ENCODE data around the gene CYP4F22.

The CYP4F22 gene

DNA sequence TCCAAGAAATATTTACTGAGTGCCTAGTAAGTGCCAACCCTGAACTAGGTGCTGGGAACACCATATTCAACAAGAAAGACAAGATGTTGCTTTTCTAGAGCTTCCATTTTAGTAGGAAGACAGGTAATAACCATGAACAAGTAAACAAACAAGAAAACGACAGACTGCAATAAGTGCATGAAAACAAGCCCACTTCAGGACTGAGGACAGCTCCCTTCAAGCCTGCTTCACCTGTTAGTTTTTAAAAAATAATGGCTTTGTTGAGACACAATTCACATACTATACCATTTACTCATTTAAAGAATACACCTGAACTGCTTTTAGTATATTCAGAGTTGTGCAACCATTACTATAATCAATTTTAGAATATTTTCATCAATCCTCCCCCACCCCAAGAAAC, 30.4 kb downstream of the CYP4F22 start:
- DNase-seq: no peak

DNA sequence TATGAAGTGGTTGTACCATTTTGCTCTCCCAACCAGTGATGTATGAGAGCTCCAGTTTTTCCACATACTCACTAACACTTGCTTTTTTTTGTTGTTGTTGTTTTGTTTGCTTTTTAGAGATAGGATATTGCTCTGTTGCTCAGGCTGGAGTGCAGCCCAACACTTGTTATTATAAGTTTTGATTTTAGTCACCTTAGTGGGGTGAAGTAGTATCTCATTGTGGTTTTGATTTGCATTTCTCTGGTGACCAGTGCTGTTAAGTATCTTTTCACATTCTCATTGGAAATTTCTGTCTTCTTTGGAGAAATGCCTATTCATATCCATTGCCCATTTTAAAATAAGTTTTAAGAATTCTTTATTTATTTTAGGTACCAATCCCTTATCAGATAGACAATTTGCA, 31.3 kb downstream of the CYP4F22 start:
- DNase-seq: no peak

DNA sequence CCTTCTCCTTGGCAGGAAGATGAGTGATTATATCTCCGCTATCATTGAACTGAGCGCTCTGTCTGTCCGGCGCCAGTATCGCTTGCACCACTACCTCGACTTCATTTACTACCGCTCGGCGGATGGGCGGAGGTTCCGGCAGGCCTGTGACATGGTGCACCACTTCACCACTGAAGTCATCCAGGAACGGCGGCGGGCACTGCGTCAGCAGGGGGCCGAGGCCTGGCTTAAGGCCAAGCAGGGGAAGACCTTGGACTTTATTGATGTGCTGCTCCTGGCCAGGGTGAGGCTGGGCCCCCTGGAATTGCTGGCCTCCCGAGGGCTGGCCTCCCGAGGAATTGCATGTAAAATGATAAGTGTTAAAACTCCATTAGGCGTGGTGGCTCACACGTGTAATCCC, 32.1 kb downstream of the CYP4F22 start:
- no peak for DNase-seq

DNA sequence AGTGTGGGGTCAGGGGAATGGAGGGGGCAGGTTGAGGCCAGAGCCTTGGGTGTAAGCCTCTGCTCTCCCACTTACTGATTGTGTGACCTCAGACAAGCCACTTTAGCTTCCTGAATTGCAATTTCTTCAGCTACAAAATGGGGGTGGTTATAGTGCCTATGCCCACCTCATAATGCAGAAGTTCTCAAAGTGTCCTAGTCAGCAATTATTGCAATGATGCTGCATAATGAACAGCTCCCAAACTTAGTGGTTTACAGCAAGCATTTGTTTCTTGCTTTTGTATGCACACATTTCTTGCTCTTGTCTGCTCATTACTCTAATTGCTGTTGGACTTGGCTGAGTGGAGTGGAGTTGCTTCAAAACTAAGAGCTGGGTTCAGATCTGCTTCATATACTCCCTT, 36.0 kb downstream of the CYP4F22 start:
- DNase-seq: no peak

DNA sequence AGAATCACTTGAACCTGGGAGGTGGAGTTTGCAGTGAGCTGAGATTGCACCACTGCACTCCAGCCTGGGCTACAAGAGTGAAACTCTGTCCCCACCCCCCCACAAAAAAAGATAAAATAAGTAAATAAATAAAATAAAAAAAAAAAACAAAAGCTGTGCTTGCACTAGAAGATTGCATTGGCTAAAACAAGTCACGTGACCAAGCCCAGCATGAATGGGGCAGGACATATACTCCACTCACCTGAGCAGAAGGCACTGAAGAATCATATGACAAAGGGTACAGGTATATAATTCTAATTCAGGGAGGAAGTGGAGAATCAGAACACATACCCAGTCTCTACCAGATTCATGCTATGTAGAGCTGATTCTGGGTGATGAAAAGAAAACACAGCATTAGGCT, 36.6 kb downstream of the CYP4F22 start:
- DNase-seq: no peak

DNA sequence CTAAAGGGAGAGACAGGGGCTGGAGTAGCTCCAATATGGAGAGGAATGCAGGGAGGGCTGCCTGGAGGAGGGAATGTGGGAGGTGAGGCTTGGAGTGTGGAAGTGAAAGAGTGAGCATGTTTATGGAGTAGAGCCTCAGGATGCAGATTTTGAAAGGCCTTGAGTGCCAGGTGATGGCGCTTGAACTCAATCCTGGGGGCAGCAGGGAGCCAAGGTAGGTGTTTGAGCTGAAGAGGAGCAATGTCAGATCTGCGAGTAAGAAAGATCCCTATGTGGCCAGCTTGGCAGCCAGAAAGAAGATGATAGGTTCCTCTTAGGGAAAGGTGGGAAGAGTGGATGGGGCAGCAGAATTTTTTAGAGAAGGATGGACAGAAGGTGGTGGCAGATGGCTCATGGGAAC, 40.3 kb downstream of the CYP4F22 start:
- no peak for DNase-seq

DNA sequence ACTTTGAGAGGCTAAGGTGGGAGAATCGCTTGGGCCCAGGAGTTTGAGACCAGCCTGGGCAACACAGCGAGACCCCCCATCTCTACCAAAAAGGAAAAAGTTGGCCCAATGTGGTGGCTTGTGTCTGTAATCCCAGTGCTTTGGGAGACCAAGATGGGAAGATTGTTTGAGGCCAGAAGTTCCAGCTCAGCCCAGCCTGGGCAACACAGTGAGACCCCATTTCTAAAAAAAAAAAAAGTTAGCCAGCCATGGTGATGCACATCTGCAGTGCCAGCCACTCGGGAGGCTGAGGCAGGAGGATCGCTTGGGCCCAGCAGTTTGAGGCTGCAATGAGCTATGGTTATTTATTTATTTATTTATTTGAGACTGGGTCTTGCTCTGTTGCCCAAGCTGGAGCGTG, 41.3 kb downstream of the CYP4F22 start:
- DNase-seq: no peak

DNA sequence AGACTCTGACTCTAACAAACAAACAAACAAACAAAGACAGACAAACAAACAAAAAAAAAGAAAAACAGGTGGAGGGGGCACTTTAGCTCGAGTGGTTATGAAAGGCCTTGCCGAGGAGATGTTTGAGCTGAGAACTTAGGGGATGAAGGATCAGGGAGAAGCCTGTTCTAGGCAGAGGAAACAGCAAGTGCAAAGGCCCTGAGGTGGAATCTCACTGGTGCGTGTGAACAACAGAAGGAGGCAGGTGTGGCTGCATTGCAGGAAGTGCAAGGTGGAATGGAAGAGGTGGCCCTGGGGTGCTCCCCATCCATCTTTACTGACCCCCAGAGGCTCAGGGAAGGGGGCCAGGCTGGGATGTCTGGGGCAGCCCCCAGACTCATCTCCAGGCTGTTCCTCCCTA, 41.9 kb downstream of the CYP4F22 start:
- DNase-seq: no peak

DNA sequence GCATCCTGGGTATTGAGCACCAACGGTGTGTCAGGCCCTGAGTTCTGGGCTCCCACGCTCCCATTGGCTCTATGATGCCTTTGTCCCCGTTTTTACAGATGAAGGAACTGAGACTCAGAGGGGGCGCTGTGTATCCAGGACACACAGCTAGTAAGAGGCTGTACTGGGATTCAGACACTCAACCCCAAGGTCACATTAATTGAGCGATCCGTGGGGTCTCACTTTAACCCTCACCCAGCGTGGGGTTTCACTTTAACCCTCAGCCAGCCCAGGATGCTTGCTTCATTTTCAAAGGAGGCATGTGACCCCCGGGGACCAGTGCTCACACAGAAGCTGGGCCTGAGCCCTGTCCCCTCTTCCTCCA, 42.6 kb downstream of the CYP4F22 start:
- DNase-seq: peak; percentile 4 to 34

DNA sequence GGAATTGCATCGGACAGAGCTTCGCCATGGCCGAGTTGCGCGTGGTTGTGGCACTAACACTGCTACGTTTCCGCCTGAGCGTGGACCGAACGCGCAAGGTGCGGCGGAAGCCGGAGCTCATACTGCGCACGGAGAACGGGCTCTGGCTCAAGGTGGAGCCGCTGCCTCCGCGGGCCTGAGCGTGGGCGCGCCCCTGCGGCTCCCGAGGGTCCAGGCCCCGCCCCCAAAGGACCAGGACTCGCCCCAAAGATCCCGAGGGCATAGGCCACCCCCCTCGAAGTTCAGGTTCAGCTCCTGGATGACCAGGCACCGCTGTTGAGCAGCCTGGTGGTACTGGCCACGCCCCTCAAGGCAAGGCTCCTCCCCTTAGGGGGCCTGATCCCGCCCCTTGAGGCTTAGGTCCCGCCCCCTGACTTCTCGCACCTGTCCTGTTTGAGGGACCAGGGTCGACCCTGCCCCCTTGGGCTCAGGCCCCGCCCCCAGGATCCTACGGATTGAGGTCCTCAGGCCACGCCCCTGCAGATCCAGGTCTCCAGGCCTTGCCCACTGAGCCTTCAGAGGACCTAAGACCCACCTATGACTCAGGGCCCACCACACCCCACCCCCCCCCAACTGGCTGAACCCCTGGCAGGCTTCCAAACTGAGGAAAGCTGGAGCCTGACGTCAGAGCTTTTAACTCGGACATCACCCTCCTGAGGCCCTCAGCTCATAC, 43.1 kb downstream of the CYP4F22 start:
- peak; percentile 70 to 82 for DNase-seq

DNA sequence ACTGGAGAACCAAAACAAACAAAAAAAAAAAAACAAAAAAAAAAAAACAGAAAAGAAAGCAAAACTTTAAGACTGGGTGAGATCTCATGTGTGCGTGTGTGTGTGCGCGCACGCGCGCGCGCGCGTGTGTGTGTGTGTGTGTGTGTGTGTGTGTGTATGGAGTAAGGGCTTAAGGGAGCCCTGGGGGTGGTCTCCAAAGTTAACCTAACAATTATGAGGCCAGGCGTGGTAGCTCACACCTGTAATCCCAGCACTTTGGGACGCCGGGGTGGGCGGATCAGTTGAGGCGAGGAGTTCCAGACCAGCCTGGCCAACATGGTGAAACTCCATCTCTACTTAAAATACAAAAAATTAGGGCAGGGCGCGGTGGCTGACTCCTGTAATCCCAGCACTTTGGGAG, 46.7 kb downstream of the CYP4F22 start:
- no peak for DNase-seq

DNA sequence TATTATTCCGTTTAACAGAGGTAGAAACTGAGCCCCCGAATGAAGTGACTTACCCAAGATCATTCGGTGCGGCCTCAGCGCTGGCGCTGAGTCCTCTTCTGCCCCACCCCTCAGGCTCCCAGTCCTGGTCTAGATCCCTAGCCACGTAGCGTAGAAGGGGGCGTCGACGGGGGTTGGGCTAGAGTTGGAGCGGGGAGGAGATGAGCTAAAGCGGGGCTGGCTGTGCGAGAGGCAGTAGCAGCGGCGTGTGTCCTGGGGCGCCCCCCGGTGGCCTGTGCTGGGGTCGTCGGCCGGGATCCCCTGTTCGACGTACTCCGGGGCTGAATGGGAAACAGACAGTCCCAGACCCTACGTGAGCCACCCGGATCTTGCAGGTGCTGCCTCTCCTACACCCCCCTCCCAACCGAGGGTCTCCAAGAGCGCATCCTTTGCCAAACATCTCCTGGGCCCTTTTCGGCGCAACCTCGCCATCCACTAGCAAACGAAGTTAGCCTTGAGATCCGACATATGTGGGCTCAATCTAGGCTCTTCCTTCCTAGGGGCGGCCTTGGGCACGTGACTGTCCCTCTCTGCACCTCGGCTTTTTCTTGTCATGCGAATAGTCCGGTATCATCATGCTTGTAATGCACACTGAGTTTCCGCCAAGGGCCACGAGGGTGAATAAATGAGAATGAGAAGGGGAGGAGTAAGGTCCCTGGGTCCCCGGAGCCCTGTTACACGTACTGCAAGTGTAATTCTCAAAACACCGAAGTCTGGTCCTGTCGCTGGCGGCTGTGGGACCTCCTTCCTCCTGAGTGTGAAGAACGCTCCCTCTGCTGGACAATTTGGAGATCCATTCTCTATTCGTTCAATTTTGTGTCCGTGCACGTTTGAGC, 47.7 kb downstream of the CYP4F22 start:
- peak; percentile 92 to 94 for DNase-seq

DNA sequence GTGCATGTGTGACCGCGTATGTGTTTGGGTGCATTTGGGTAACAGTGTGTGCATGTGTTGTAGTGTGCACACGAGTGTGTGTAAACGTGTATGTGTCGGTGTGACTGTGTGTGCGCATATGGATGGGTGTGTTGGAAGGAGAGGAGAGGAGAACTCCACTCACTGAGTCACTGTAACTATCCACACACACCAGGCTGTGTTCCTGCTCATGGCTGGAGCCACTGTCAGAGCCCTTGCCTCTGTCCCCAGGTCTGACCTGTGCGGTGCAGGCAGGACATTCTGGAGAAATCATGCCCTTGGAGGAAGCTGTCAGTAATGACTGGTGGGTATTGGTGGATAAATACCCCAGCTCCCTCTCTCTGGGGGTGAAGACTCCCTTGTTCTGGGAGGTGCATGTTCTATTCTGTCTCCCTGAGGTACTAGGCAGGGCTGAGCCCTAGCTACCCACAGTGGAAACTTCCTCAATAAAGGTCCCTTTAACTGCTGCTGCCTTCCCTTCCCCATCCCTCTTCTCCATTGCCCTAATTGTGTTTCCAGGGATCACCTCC, 48.4 kb downstream of the CYP4F22 start:
- no peak for DNase-seq

DNA sequence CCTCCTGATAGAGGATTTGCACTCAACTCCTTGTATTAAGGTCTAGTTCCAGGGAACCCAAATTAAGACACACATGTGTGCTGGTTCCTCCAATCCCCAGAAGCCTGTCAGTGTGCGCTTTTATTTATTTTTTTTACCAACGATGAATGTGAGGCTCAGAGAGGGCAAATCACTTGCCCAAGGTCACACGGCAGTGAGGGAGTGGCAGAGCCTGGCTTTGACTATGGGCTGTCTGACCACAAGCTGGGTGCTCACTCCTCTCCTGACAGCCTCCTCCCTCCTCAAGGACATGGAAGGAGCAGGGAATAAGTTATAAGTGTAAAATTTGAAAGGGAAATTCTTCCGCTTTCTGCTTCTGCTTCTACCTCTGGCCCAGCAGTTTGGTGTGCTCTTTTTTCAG, 48.9 kb downstream of the CYP4F22 start:
- DNase-seq: no peak

DNA sequence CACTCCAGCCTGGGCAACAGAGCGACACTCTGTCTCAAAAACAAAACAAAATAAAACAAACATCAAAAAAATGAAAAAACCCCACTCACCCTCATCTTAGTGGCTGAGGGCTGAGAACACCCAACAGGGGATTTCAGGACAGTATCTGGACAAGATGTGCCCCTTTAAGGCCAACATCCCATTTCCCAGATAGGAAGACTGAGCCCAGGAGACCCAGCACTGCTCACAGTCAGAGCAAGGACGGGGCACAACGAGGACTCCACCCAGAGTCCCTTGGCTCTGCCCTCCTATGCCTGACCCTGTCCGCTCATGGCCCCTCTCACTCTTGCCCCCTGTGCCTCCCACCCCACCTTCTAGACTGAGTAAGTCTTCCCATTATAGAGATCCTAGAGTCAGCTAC, 53.8 kb downstream of the CYP4F22 start:
- no peak for DNase-seq

DNA sequence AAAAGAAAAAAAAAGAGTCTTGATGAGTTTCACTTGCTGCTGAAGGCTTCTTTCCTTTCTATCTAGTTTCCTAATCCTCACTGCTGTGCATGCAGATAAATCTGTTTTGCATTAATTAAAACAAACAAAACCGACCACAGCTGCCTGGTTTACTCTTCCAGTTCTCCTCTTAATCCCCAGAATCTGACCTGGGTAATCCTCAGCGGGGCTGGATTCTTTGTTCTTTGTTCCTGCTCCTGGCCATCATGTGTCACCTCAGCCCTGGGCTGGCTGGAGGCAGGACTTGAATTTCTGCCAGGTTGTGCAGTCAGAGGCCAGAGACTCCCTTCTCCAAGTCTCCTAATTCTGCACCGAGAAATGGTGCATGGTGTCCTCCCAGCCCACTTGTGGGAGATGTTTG, 54.5 kb downstream of the CYP4F22 start:
- no peak for DNase-seq

DNA sequence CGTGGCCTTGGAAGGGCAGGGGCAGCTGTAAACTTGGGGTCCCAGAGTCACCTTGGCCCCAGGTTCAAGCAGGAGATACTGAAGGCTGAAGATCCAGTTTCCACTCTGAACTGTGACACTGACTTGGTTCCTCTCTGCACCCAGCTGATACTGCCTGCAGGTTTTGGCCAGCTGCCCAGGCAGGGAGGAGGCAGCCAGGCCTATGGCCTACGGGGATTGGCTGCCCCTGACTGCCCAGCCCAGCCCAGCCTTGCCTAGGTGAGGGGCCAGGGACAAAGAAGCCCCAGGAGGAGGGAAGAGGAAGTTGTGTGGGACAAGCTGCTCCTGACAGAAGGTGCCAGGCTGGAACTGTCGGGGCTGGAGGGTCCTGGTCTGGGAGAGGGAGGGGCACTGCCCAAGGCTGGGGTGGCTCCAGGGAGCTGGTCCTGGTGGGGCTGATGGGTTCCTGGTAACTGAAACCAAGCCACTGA, 55.0 kb downstream of the CYP4F22 start:
- no peak for DNase-seq

DNA sequence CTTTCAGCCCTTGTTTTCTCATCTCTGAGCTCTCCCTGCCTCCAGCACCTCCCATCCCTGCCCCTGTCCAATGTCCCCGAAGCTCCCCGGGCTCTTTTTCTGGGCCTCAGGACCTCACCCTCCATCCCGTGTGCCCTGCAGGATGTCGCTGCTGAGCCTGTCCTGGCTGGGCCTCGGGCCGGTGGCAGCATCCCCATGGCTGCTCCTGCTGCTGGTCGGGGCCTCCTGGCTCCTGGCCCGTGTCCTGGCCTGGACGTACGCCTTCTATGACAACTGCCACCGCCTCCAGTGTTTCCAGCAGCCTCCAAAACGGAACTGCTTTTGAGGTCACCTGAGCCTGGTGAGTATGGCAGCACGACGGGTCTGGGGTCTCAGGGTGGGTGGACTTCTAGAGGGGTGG, 55.6 kb downstream of the CYP4F22 start:
- DNase-seq: no peak

DNA sequence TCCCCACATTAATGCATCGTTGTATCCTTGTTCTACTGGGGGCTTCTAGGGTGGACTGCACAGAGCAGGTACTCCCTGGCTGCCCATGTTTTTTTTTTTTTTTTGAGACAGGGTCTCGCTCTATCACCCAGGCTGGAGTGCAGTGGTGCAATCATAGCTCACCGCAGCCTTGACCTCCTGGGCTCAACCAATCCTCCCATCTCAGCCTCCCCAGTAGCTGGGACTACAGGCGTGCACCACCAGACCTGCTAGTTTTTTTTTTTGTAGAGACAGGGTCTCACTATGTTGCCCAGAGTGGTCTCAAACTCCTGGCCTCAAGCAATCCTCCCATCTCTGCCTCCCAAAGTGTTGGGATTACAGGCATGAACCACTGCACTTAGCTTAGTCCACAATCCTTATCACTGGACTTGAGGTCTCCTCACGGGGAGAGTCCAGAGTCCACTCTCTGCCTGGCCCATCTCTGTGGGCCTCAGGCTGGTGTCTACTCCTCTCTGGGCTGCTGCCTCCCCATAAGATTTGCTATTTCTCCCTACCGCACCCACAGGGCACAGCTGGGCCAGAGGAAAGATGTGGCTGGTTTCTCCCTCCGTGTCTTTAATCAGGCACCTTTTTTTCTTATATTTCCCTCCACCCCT, 56.3 kb downstream of the CYP4F22 start:
- DNase-seq: no peak

DNA sequence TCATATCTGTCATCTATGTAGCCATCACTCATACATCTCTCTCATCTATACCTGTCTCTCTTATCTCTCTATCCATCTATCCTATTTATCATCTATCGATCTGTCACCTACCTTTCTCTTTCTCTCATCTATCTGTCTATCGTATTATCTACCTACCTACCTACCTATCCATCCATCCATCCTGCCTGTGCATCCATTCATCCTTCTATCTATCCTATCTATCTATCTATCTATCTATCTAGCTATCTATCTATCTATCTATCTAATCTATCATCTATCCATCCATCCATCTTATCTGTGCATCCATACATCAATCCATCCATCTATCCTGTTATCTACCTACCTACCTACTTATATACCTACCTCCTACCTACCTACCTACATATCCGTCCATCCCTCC, 62.1 kb downstream of the CYP4F22 start:
- DNase-seq: no peak

DNA sequence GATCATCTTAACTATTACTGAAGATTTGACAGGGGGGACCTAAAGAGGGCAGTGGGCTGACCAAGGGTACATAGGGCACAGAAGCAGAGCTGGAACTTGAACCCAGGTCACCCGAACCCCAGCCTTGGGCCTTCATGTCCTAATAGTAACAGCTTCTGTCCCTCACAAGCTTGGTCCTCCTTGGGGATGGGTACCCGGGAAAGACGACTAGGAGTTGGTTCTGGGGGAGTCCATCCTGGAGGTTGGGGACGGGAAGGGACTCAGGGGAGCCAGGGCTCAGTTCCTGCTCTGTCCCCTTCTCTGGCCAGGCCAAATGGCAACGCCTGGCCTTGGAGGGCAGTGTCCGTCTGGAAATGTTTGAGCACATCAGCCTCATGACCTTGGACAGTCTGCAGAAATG, 67.1 kb downstream of the CYP4F22 start:
- no peak for DNase-seq

DNA sequence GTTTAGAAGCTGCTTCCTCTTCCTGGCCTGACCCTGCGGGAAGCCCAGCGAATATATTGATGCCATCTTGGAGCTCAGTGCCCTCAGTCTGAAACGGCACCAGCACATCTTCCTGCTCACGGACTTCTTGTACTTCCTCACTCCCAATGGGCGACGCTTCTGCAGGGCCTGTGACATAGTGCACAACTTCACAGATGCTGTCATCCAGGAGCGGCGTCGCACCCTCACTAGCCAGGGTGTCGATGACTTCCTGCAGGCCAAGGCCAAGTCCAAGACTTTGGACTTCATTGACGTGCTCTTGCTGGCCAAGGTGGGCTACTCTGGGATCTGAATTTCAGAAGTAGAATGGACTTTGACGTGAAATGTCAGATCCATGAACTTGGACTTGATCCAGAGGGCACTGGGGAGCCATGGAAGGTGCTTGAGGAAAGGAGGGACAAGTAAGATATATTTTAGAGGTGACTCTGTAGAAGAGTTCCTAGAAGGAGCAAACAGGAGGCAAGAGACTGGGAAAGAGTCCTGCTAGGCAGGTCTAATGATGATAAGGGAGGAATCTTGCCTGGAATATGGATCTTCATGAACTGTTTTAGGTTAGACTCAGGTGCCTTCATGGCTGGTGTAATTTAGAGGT, 68.3 kb downstream of the CYP4F22 start:
- DNase-seq: no peak

DNA sequence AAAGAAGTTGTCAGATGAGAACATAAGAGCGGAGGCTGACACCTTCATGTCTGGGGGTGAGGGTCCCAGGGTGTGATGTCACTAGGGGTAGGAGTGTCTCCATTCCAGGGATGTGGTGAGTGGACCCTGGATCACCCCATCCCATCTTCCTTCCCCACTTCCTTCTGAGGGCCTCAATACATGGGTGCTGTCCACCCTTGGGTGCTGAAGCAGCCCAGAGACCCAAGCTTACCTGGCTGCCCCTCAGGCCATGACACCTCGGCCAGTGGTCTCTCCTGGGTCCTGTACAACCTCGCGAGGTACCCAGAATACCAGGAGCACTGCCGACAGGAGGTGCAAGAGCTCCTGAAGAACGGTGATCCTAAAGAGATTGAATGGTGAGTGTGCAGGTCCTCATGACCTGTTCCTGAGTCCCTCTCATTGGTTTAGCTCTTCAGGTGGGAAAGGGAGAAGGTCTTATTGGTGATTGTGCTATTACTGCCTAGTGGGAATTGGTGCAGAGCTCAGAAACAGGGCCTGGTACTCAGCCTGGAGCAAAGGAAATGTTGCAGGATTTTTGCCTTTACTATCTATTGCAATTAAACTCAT, 69.0 kb downstream of the CYP4F22 start:
- no peak for DNase-seq
